ENCODE data around the gene PRR12. TPM values are rescaled to one million over a fixed set of nuclear protein-coding genes. Genes with fewer than 3 reads are reported as not detected.

PRR12 gene, protein sequence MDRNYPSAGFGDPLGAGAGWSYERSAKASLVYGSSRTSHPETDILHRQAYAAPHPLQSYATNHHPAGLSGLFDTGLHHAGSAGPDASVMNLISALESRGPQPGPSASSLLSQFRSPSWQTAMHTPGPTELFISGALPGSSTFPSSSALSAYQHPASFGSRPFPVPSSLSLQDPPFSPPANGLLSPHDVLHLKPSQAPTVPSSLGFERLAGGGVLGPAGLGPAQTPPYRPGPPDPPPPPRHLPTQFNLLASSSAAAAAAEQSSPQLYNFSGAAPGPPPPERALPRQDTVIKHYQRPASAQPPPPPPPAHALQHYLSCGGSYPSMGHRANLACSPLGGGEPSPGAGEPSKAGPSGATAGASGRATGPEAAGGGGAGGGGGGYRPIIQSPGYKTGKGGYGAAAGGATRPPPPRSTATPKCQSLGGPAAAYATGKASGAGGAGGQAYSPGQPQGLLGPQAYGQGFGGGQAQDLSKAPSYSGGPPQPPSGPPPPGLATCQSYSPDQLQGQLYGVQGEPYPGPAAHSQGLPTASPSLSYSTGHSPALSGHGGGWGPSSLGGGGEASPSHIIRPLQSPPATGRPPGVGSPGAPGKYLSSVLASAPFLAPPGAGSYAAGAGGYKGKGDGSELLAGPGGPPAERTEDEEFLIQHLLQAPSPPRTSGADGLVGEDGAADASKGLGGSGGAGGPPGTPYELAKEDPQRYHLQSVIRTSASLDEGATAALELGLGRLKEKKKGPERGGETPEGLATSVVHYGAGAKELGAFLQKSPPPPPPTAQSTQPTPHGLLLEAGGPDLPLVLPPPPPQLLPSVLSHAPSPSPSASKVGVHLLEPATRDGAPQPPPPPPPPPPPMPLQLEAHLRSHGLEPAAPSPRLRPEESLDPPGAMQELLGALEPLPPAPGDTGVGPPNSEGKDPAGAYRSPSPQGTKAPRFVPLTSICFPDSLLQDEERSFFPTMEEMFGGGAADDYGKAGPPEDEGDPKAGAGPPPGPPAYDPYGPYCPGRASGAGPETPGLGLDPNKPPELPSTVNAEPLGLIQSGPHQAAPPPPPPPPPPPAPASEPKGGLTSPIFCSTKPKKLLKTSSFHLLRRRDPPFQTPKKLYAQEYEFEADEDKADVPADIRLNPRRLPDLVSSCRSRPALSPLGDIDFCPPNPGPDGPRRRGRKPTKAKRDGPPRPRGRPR (N-terminal part only)
- total RNA-seq: 10 to 100 TPM; 64.6 to 65.1 TPM
- polyA plus RNA-seq: 1 to 10 TPM in 1 of 2 donors, not detected in 1; 1.2 TPM

DNA sequence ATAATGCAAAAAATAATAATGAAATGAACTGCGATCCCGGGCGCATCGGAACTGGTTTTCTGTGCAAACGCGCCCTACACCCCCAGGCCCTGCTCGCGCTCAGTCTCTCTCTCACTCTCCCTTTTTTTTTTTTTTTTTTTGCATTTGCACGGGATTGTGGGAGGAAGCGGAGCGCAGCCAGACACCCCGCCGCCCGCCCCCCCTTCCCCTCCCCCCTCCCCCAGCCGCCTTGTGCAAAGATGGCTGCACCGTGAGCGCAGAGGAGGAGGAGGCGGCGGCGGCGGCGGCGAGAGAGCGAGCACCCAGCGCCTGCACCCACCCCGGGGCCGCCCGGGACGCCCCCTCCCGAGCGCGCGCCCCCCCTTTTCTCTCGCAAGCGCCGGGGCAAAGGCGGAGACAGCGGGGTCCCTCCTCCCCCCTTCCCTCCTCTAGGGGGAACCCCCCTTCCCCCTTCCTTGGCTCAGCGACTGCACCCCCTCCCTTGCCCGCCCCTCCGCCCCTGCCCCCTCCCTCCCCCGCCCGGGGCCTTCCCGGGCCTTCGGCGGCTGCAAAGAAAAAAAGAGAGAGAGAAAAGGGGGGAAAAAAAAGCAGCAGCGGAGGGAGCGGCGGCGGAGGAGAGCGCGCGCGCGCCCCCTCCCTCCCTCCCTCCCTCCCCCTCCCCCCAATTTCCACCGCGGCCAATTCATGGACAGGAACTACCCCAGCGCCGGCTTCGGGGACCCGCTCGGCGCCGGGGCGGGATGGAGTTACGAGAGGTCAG is at the start of gene PRR12:
TSS of gene PRR12 (plus strand) at position 212 of the 760 bp plus-strand sequence. CDS start at position 685, 473 bp downstream.
- Histone ChIP-seq H3K27me3 (ENCODE audit: insufficient read depth, low read length) (no peaks in the 10 kb centered on the region), H3K27ac (ENCODE audit: low read depth, low read length) (peak within 1 kb of the TSS; percentile 74), H3K36me3 (ENCODE audit: insufficient read depth, low read length) (peaks cover 14% of the 10 kb centered on the region), H3K9me3 (ENCODE audit: control insufficient read depth in 1 of 2, low read length in 2 of 2) (no peaks in the 10 kb centered on the region), H3K4me1 (ENCODE audit: insufficient read depth, low read length) (peaks cover 23% of the 10 kb centered on the region), H3K4me3 (ENCODE audit: low read length in 2 of 2) (peak within 1 kb of the TSS; percentile 77 to 95)
- Mint-ChIP-seq H3K4me1 (peaks cover 21 to 48% (median 31%) of the 10 kb centered on the region in 4 donors), H3K27me3 (no peaks in the 10 kb centered on the region), H3K4me3 (peak within 1 kb of the TSS; percentile 81 to 95 (median 93)), H3K9me3 (no peaks in the 10 kb centered on the region), H3K36me3 (peaks cover 6 to 30% of the 10 kb centered on the region in 2 donors), H3K27ac (peak within 1 kb of the TSS; percentile 84 to 98 (median 95))
- intact Hi-C loops (cut with micrococcal nuclease): loop anchor here (1.0 to 5.0 kb wide), 6 partner anchors 11 to 286 kb away; partner anchors contain the start of genes AKT1S1, AP2A1, BCL2L12 and IRF3
- DNase-seq: peak; percentile 76 to 86 (median 77)
- ChIA-PET POLR2A (ENCODE audit: partially characterized antibody) (interaction anchor here (0.7 to 7.9 kb wide), 26 partner anchors 11 to 1140 kb away, joined by 3 to 116 read pairs (median 4); partner anchors contain the start of genes ALDH16A1, BCL2L12, IRF3 and NOSIP), CTCF (ENCODE audit: partially characterized antibody) (interaction anchor here (0.5 to 2.7 kb wide), 6 partner anchors 11 to 120 kb away, joined by 3 to 12 read pairs (median 6); partner anchors contain the start of genes NOSIP, PRMT1, PRRG2 and RRAS)

DNA sequence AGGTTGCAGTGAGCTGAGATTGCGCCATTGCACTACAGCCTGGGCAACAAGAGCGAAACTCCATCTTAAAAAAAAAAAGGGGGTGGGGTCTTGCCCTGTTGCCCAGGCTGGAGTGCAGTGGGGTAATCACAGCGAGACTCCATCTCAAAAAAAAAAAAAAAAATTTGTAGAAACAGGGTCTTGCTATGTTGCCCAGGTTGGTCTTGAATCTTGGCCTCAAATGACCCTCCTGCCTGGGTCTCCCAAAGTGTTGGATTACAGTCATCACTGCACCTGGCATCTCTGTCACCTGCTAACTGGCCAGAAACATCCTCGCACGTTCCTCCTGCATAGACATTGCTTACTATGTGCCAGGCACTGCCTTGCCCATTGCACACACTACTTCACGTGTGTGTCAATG is 49.1 kb upstream of the PRR12 start:
- peaks cover 8 to 13% (median 12%) of the 10 kb centered on the region in 4 donors for H3K4me1 Mint-ChIP-seq

DNA sequence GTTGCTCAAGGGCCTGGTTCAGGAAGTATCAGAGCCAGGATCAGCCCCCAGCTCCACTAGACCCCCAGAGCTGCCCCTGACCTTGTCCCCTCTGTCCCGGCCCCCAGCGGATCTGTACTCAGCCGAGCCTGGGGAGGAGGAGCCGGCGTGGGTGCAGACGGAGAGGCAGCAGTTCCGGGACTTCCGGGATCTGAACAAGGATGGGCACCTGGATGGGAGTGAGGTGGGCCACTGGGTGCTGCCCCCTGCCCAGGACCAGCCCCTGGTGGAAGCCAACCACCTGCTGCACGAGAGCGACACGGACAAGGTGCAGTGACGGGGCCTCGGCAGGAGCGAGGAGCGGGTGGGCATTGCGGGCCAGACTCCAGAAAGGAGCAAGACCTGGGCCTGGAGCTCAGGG is 48.5 kb upstream of the PRR12 start:
- ChIA-PET POLR2A (ENCODE audit: partially characterized antibody) (interaction anchor here (1.9 kb wide), 1 partner anchor 15 kb away, joined by 4 read pairs; the partner anchor contains the start of gene RCN3), CTCF (ENCODE audit: partially characterized antibody) (interaction anchor here (2.6 kb wide), 1 partner anchor 28 kb away, joined by 15 read pairs; no protein-coding TSS in a partner anchor)
- H3K27ac ChIP-seq (ENCODE audit: low read depth, low read length): no peak overlapping the region
- peak overlapping the region in 1 of 8 donors; percentile 42 for H3K4me3 Mint-ChIP-seq
- no peaks in the 10 kb centered on the region for H3K9me3 Mint-ChIP-seq
- no peak for DNase-seq
- no peaks in the 10 kb centered on the region for H3K36me3 ChIP-seq (ENCODE audit: insufficient read depth, low read length)
- H3K4me3 ChIP-seq (ENCODE audit: low read length in 2 of 2): no peak overlapping the region
- H3K4me1 Mint-ChIP-seq: peaks cover 13 to 18% (median 17%) of the 10 kb centered on the region in 4 donors
- H3K27me3 ChIP-seq (ENCODE audit: insufficient read depth, low read length): no peaks in the 10 kb centered on the region
- H3K27me3 Mint-ChIP-seq: no peaks in the 10 kb centered on the region
- no peaks in the 10 kb centered on the region for H3K36me3 Mint-ChIP-seq
- no peaks in the 10 kb centered on the region for H3K9me3 ChIP-seq (ENCODE audit: control insufficient read depth in 1 of 2, low read length in 2 of 2)
- H3K4me1 ChIP-seq (ENCODE audit: insufficient read depth, low read length): peaks cover 9% of the 10 kb centered on the region
- H3K27ac Mint-ChIP-seq: no peak overlapping the region
- intact Hi-C loops (cut with micrococcal nuclease): no loop called here

More for the DNA sequence above, 49.1 kb upstream of the PRR12 start:
- DNase-seq: no peak
- Mint-ChIP-seq H3K27me3 (no peaks in the 10 kb centered on the region), H3K27ac (peak overlapping the region in 1 of 7 donors; percentile 25), H3K4me3 (no peak overlapping the region), H3K36me3 (no peaks in the 10 kb centered on the region), H3K9me3 (no peaks in the 10 kb centered on the region)
- H3K4me1 ChIP-seq (ENCODE audit: insufficient read depth, low read length): peaks cover 4% of the 10 kb centered on the region
- intact Hi-C loops (cut with micrococcal nuclease): no loop called here
- ChIA-PET POLR2A (ENCODE audit: partially characterized antibody) (no interaction called here), CTCF (ENCODE audit: partially characterized antibody) (interaction anchor here (1.4 kb wide), 1 partner anchor 27 kb away, joined by 6 read pairs; no protein-coding TSS in a partner anchor)
- no peak overlapping the region for H3K27ac ChIP-seq (ENCODE audit: low read depth, low read length)
- H3K9me3 ChIP-seq (ENCODE audit: control insufficient read depth in 1 of 2, low read length in 2 of 2): no peaks in the 10 kb centered on the region
- H3K4me3 ChIP-seq (ENCODE audit: low read length in 2 of 2): no peak overlapping the region
- no peaks in the 10 kb centered on the region for H3K27me3 ChIP-seq (ENCODE audit: insufficient read depth, low read length)
- H3K36me3 ChIP-seq (ENCODE audit: insufficient read depth, low read length): no peaks in the 10 kb centered on the region

DNA sequence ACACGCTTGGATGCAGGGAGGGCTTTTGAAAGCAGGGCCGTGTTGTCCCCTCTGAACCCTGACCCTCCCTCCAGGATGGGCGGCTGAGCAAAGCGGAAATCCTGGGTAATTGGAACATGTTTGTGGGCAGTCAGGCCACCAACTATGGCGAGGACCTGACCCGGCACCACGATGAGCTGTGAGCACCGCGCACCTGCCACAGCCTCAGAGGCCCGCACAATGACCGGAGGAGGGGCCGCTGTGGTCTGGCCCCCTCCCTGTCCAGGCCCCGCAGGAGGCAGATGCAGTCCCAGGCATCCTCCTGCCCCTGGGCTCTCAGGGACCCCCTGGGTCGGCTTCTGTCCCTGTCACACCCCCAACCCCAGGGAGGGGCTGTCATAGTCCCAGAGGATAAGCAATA is 48.0 kb upstream of the PRR12 start:
- Mint-ChIP-seq H3K27ac (no peak overlapping the region), H3K4me3 (no peak overlapping the region), H3K9me3 (no peaks in the 10 kb centered on the region), H3K27me3 (no peaks in the 10 kb centered on the region), H3K4me1 (peaks cover 13 to 24% (median 17%) of the 10 kb centered on the region in 4 donors), H3K36me3 (no peaks in the 10 kb centered on the region)
- no peak for DNase-seq
- no peaks in the 10 kb centered on the region for H3K36me3 ChIP-seq (ENCODE audit: insufficient read depth, low read length)
- H3K27me3 ChIP-seq (ENCODE audit: insufficient read depth, low read length): no peaks in the 10 kb centered on the region
- no peak overlapping the region for H3K4me3 ChIP-seq (ENCODE audit: low read length in 2 of 2)
- ChIA-PET POLR2A (ENCODE audit: partially characterized antibody) (interaction anchor here (1.5 to 1.9 kb wide), 3 partner anchors 15 to 47 kb away, joined by 4 read pairs; partner anchors contain the start of gene RCN3), CTCF (ENCODE audit: partially characterized antibody) (interaction anchor here (0.6 to 2.6 kb wide), 3 partner anchors 27 to 189 kb away, joined by 3 to 15 read pairs (median 3); no protein-coding TSS in a partner anchor)
- peaks cover 10% of the 10 kb centered on the region for H3K4me1 ChIP-seq (ENCODE audit: insufficient read depth, low read length)
- intact Hi-C loops (cut with micrococcal nuclease): no loop called here
- H3K27ac ChIP-seq (ENCODE audit: low read depth, low read length): no peak overlapping the region
- H3K9me3 ChIP-seq (ENCODE audit: control insufficient read depth in 1 of 2, low read length in 2 of 2): no peaks in the 10 kb centered on the region

DNA sequence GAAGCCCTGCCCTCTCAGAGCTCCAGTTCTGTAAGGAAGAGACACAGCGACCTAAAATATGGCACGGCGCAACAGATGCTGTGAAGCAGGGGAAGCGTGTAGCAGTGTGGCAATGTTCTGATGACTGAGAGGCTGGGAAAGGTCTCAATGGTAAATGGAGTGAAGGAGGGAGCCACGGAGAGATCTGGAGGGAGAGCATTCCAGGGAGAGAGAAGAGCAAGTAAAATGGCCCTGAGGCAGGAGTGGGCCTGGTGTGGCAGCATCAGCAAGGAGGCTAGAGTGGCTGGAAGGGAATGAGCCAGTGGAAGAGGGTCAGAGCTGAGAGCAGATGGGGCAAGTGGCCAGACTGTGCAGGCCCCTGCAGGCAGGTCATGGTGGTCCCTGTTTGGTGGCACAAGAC is 46.8 kb upstream of the PRR12 start:
- H3K4me1 Mint-ChIP-seq: peaks cover 19 to 35% (median 25%) of the 10 kb centered on the region in 4 donors
- intact Hi-C loops (cut with micrococcal nuclease): no loop called here
- Histone ChIP-seq H3K4me1 (ENCODE audit: insufficient read depth, low read length) (peaks cover 19% of the 10 kb centered on the region), H3K27ac (ENCODE audit: low read depth, low read length) (no peak overlapping the region), H3K4me3 (ENCODE audit: low read length in 2 of 2) (no peak overlapping the region), H3K27me3 (ENCODE audit: insufficient read depth, low read length) (no peaks in the 10 kb centered on the region), H3K36me3 (ENCODE audit: insufficient read depth, low read length) (no peaks in the 10 kb centered on the region), H3K9me3 (ENCODE audit: control insufficient read depth in 1 of 2, low read length in 2 of 2) (no peaks in the 10 kb centered on the region)
- peak overlapping the region in 1 of 8 donors; percentile 51 for H3K4me3 Mint-ChIP-seq
- H3K36me3 Mint-ChIP-seq: no peaks in the 10 kb centered on the region
- H3K27me3 Mint-ChIP-seq: no peaks in the 10 kb centered on the region
- ChIA-PET POLR2A (ENCODE audit: partially characterized antibody) (interaction anchor here (1.5 to 4.3 kb wide), 5 partner anchors 9 to 48 kb away, joined by 4 to 21 read pairs (median 4); partner anchors contain the start of gene RCN3), CTCF (ENCODE audit: partially characterized antibody) (interaction anchor here (1.1 to 2.6 kb wide), 2 partner anchors 14 to 26 kb away, joined by 6 to 15 read pairs; no protein-coding TSS in a partner anchor)
- H3K27ac Mint-ChIP-seq: peak overlapping the region in 6 of 7 donors; percentile 23 to 83 (median 62)
- no peaks in the 10 kb centered on the region for H3K9me3 Mint-ChIP-seq
- no peak for DNase-seq

Measured in CD4-positive, alpha-beta memory T cell (primary cell).